Pons (tissue), 1 donor: ENCODE measurements around the gene CRP.
"Not testable (repeated sequence)": the region's sequence is repeated elsewhere in the genome, so short reads cannot be mapped to it uniquely, and the experiment has no call there.

Source experiments
- DNase-seq: peaks from one replicate; pipeline ENCODE4 v3.0.0-alpha.2; 2016; ENCODE audit warnings: low spot score

The CRP gene

DNA sequence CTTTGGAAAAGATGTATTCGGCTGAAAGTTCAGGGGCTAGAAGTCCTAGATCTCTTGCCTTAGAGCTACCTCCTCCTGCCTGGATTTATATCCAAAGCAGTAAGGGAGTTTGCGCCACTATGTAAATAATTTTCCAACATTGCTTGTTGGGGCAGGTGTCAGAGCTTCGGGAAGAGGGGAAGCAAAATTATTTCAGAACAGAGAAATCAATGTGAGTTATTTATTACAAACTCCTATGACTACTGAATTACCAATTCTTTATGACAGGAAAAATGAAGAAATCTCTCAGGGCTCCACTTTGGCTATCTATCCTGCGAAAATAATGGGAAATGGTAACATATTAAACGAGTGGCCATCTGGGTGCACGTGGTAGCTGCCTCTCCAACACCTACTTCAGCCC lies at the start of gene CRP:
TSS of gene CRP (minus strand) at position 61 of the 400 bp plus-strand sequence. CDS start 104 bp downstream, outside the sequence.
- no peak for DNase-seq

DNA sequence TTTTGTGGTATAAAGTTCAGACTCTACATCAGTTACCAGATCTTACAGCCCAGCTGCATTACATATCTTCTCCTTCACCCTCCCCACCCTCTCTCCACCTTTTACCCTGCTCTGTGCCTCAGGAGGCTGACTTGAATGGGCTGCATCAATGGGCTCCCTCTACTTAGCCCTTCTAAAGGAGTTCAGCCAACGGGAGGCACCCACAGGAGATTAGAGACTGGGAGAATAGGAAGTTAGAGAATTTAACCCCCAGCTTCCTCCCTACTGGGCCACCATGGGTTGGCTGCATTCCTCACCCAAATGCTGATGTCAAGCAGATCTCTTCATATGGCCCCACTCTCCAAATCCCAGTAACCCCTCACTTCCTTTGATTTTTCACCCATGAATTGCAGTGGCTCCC lies 49.3 kb upstream of the CRP start:
- DNase-seq: no peak

- DNase-seq: peak; percentile 33
Measured at GRCh38 chr1:159756397-159756796, 42.0 kb upstream of the CRP start.

DNA sequence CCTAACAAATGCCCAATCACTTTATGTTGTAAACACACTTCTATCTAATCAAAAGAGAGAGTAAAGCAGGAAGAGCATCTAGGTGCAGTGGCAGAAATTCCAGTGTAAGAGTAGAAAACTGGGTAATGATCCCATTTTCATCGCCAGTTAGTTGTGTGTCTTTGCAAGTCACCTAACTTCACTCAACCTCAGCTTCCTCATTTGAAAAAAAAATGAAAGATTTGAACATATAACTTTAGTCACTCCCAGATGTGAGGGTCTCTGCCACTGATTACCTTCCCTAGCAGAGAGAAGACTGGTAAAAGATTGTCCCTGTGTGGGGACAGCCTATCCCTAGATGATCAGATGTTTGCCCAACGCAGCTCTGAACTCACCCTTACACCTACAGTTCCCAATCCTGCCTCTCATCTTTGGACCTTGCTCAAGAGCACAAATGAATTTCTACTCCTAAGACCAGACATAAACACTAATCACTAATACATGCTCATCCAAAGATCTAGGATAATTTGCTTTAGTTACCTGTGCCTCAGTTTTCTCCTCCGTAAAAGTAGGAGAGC lies 41.1 kb upstream of the CRP start:
- no peak for DNase-seq

DNA sequence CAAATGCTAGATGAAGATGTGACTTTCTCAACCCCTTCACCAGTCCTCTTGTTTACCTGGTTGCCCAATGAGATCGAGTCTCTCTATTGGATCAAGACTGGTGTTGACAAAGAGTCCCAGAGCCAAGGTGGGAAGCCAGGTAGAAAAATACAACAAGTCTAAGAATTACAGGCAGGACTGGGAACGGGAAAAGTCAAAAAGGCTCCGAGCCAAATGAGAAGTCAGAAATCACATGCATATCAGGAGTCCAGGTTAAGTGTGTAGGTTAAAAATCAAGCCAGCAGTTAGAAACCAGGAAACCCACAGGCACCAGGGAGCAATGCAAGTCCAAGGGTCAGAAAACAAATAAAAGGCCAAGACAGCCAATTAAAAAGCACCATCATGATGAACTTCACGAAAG lies 39.0 kb upstream of the CRP start:
- DNase-seq: no peak

GRCh38 chr1:159752135-159752580 lies 37.8 kb upstream of the CRP start:
- DNase-seq: no peak

GRCh38 chr1:159751031-159751430 lies 36.6 kb upstream of the CRP start:
- no peak for DNase-seq

DNA sequence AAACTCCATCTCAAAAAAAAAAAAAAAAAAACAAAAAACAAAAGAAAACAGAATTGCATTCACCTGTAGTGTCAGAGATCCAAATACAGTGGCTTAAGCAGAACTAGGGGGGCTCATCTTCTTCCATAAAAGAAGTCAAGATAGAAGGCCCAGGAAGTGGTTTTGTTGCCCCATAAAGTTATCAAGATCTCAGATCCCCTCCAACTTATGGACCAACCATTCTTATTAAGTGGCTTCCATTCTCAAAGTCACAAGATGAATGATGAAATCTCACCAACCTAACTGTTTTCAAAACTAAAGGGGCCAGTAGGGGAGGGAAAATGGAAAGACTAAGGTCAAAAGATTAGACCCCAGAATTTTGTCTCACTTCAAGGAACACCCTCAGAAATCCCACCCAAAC lies 36.2 kb upstream of the CRP start:
- no peak for DNase-seq

DNA sequence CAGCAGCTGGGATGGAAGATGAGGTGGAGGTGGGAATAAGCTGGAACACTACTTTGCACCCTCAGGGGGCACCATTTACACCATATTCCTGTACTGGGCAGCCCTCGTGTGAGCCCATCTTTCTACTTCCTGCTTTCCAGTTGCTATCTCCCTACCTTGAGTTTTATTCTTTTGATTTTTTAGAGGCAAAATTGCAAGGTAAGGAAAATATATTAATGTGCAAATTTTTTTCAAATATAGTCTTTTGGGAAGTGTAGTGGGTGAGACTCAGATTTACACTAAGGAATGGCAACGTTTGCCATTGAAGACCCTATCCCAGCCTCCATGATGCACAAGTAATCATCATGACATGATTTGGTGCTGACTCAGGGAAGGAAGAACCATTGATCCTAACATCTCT lies 35.2 kb upstream of the CRP start:
- no peak for DNase-seq

- DNase-seq: no peak
Measured at GRCh38 chr1:159748370-159748769, 34.0 kb upstream of the CRP start.

- DNase-seq: no peak
Measured at GRCh38 chr1:159746666-159747065, 32.3 kb upstream of the CRP start.

DNA sequence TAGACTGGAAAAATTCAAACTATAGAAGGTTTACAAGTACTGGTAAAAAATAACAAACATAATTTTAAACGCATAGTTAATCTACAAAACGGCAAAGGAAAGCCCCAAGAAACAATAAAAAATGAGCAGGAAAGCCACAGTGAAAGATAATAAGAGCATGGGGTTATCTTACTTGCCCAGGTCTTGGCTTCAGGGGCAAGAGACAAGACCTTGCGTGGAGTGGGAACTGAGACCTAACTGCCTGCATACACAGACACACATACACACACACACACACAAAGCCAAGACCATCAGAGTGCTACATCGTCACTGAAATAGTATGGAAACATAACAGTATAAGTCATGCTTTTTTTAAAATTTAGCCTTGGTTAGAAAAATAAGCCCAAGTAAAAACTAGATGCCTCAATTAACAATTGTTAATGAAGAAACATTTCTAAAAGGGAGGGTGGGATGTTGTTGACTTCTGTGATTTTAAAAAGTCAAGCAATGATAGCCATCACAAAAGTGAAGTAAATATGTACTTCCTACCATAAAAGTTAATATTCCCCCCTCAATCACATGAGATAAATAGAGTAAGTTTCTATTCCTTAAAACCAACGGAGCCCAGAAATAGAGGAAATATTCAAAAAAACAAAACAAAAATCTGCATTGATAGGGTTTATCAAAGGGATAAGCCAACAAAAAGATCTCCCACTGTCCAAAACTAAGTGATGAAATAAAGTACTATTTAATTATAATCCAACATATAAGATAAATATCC lies 29.4 kb upstream of the CRP start:
- DNase-seq: no peak

DNA sequence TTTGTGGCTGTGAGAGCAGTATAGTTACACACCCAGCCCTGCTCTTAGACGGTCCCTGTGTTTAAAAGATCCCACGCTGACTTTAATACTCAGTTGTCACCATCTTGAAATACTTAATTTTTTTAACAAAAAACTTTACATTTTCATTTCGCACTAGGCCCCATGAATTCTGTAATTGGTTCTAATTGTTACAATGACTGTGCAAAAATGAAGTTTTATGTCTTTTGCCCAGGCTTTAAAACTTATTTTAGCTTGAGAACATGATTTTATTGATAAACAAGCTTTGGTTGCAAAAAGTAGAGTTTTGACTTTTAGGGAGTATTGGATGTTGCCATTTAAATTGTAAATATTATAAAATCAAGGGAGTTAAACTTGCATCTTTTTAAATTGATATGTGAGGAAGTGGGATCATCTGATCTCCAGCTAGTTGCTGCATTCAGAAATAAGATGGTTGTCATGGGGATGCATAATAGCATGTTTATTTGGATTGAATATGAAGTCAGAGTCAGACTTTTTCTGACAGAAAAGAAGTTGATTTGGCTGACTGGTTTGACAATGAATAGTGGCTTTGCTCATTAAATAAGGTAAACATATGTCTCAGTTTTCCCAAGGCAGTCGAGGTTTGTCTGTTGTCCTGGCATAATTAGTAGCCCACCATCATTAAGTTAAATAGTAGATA lies 23.0 kb upstream of the CRP start:
- DNase-seq: no peak

DNA sequence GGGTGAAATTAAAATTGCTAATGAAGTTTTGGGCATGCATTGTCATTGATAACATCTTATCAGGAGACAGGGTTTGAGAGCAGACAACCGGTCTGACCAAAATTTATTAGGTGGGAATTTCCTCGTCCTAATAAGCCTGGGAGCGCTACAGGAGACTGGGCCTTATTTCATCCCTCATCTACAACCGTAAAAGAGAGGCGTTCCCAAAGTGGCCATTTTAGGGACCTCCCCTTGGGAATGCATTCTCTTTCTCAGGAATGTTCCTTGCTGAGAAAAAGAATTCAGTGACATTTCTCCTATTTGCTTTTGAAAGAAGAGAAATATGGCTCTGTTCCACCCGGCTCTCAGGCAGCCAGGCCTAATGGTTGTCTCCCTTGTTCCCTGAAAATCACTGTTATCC lies 8.8 kb upstream of the CRP start:
- not testable (repeated sequence) for DNase-seq

DNA sequence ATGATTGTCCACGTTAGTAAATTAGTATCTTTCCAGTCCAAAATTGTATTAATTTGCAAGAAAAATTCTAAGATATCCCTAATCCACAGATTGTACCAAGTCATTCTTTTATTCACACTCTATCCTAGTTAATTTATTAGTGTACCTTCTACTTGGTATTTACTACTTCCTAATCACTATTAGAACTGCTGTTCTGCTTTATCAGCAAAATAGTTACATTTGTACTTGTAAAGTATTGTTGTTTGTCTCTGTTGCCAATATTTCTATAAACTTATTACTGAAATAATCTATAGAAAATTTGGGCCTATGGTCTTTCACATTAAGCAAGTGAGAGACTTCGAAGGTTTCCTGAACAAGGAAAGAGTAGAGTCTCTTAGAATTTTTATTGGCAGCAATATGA lies 5.6 kb upstream of the CRP start:
- no peak for DNase-seq

GRCh38 chr1:159715855-159716254 lies 1.5 kb upstream of the CRP start:
- DNase-seq: no peak

DNA sequence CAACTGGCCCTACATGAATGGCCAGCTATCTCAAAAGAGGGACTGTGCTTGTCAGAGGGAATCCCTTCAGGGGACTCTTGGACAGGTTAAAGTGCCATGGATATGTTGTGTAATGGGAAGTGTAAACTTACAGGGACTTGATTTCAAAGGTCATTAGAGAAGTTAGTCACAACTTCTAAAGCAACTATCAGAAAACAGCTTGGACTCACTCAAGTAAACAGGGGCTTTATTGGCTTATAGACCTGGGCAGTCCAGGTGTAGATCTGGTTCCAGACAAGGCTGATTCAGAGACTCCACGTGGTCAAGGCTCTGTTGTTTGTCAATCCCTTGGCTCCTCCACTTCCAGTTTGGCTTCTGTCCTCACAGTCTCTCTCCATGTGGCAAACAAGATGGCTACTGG lies 2.3 kb downstream of the CRP start:
- DNase-seq: no peak

DNA sequence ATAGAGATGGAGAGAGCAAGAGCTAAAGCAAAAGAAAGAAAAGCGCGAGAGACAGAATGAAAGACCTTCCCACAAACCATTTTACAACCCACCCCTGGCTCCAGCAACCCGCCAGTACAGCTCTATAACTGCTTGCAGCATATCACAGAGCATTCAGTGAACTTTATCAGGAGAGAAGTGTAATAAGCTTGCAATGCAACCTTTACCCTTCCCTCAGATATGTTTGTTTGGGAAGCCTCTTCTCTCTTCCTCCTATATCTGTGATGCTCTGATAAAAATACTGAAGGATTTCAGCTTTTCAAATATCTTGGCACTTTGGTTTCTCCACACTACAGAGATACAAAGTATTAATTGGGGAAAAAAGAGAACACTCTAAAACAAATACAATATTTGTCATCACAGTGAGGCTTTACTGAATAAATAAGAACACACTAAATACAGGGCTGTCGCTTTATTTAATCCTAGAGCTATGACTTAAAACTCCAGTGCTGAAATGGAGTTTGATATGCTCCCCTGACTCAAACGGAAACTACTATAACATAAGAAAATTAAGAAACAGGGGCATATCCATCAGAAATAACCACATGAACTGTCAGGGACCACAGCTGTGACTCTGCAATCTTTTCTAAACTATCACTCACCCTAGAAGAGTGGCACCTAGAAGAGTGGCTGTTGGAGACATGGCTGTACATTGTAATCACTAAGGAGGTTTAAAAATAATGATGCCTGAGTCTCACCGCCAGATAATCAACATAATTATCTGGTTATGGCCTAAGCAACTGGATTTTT lies 6.7 kb downstream of the CRP start:
- DNase-seq: no peak

DNA sequence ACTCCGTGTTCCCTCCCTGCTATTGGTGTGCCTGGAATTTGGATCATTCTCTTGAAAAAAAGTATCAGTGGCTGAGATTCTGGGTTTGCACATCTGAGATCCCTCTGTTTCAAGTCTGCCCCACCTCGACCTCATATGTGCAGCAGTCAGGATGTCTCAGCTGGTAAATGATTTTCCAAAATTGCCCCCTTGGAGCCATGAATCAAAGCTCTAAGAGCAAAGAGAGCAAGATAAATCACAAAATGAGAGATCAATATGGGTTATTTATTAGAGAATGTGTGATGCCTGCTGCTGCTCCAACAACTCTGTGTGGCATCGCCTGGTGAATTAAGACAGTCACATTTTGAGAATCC lies 8.5 kb downstream of the CRP start:
- DNase-seq: no peak

DNA sequence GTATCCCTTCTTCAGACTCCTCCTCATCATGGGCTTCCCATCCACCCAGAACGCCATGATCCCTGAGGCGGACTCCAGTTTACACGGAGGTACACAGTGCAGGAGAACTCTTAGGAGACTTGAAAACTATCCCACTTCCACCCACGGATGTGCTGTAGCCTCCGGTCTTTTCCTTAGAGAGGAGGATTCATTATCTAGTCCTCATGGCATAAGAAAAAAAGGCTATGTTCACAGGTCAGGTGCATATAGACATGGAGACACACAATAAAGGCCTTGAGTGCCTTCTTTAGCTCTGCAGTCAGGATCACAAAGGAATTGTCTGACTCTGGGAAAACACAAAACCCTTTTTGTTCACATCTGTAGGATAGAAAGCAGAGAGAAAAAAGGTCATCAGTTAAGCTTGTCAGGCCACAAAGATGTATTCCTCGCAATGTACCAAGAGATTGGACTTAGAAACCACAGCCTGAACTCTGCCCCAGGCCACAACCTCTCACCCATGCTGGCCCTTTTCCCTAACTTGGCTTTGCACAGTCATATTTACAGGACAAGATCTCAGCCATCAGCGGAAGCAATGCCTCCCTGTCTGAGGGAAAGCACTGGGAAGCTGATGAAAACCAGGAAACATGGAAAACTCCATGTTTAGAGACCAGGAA lies 9.0 kb downstream of the CRP start:
- DNase-seq: peak; percentile 93

GRCh38 chr1:159704481-159704880 lies 9.9 kb downstream of the CRP start:
- DNase-seq: no peak

- no peak for DNase-seq
Measured at GRCh38 chr1:159700312-159700711, 14.1 kb downstream of the CRP start.
